HUES6 (cell line): Measurements from ENCODE around the gene SNX32.

Experiments used
- H3K27ac ChIP-seq: 2 replicates; pipeline ENCODE4 v1.7.0; 2013; ENCODE audit warnings: low read depth, mild to moderate bottlenecking, low read length, inconsistent platforms
- H3K27me3 ChIP-seq: 2 replicates; pipeline ENCODE4 v1.6.1; 2013; ENCODE audit warnings: low read length; ENCODE audit not compliant: control insufficient read depth, insufficient read depth
- H3K36me3 ChIP-seq: 2 replicates; pipeline ENCODE4 v1.6.1; 2013; ENCODE audit warnings: low read length; ENCODE audit not compliant: control insufficient read depth, insufficient read depth
- H3K4me1 ChIP-seq: 2 replicates; pipeline ENCODE4 v1.6.1; 2013; ENCODE audit warnings: low read length; ENCODE audit not compliant: control insufficient read depth, insufficient read depth
- H3K4me3 ChIP-seq: 2 replicates; pipeline ENCODE4 v1.5.1; 2013; ENCODE audit warnings: low read depth, low read length
- H3K9ac ChIP-seq: one replicate; pipeline ENCODE4 v1.6.1; 2013; ENCODE audit warnings: mild to moderate bottlenecking, low read length
- H3K9me3 ChIP-seq: 2 replicates; pipeline ENCODE4 v1.6.1; 2013; ENCODE audit warnings: low read depth, low read length; ENCODE audit not compliant: control insufficient read depth, insufficient read depth

SNX32 gene

DNA sequence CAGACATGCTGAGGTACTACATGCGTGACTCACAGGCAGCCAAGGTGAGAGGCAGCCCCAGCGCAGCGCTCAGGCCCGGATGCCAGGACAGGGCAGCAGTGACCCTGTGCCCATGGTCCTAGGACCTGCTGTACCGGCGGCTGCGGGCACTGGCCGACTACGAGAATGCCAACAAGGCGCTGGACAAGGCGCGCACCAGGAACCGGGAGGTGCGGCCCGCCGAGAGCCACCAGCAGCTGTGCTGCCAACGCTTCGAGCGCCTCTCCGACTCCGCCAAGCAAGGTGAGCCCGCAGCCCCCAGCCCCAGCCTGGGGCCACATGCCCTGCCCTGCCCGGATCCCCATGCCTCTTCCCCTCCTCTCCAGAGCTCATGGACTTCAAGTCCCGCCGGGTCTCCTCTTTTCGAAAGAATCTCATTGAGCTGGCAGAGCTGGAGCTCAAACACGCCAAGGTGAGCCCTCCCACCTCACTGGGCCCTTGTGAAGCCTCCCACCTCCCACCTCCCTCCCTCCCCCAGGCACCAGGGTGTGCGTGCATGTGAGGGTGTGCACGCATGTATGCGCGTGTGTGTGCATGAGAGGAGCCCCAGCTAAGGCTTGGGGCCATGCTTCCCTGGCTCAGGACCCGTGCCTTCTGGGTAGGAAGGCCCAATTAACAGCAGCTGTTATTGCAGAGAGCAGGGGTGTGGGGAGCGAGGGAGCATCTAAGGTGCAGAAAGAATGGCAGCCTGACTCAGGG lies 18.9 kb downstream of the SNX32 start:
- Histone ChIP-seq H3K36me3 (peaks cover 54% of the 10 kb centered on the region), H3K9ac (no peak overlapping the region), H3K4me3 (no peak overlapping the region), H3K9me3 (peaks cover 4% of the 10 kb centered on the region; the same call in 1 of the 2 replicates), H3K27me3 (no peaks in the 10 kb centered on the region), H3K27ac (no peak overlapping the region), H3K4me1 (0 out of 2 replicates have a peak, but pooled peaks cover 8% of the 10 kb centered on the region)

GRCh38 chr11:65853246-65853979 lies 19.6 kb downstream of the SNX32 start:
- no peak overlapping the region for H3K9ac ChIP-seq
- 0 out of 2 replicates have a peak, but pooled peaks cover 8% of the 10 kb centered on the region for H3K4me1 ChIP-seq
- no peak overlapping the region for H3K27ac ChIP-seq
- no peak overlapping the region for H3K4me3 ChIP-seq
- no peaks in the 10 kb centered on the region for H3K27me3 ChIP-seq
- H3K36me3 ChIP-seq = peaks cover 54% of the 10 kb centered on the region
- H3K9me3 ChIP-seq = peaks cover 4% of the 10 kb centered on the region; the same call in 1 of the 2 replicates

DNA sequence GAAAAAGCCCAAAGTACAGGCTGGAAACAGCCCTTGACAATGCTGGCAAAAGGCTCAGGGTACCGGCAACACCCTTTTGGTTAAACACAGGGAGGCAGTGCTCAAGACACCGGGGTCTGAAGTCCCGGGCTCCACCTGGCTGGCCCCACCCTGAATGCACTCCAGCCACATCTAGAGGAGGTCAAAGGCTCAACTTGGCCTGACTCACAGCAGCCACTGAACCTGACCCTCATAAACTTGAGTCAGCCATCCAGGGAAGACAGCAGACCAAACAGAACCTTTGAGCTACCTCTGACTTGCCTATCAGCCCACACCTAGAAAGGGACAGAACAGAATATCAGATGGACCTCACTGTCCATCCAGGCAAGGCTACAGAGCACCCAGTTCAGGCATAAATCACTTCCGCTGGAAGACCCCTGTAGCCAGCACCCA lies 20.4 kb downstream of the SNX32 start:
- H3K36me3 ChIP-seq = peaks cover 54% of the 10 kb centered on the region

DNA sequence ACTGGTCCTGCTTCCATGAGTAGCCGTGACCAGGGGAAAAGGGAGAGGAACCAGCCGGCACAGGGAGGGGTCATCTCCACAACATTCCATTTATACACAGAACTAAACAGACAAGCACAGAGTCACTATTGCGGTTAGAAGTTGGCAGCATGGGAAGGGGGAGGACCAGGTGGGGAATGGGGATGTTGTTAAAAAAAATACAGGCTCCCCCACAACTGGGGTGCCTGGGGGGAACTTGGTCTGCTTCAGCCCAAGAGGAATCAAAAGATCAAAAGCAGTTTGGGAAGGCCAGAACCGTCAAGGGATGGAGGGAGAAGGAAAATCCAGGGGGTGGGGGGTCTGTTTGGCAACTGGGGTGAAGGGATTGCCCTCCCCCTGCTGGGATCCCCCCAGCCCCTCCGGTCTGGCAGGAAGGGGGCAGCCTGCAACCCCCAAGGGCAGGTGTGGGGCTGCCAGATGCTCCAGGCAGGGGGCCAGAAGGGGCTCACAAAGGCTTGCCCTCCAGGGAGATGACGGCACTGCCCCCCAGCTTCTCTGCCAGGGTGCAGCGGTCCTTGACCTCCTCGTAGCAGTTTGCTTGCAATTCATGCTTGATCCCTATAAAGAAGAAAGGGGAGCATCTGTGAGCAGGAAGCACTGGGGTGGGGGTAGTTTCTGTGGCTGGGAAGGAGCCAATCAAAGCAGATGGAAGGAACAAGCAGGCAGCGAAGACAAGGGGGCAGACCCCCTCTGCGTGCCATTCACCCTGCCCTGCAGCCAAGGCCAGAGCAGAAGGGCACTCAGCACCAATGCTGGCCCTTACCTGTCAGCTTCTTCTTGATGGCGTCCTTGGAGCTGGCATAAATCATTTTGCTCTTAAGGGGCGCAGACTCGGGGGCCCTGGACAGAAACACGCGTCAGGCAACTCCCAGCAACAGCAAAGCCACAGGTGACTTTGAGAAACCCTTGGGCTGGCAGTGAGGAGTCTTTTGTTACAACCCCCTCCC lies 21.4 kb downstream of the SNX32 start:
- Histone ChIP-seq H3K36me3 (peaks cover 54% of the 10 kb centered on the region), H3K4me1 (0 out of 2 replicates have a peak, but pooled peaks cover 5% of the 10 kb centered on the region)

More for the DNA sequence above, 20.4 kb downstream of the SNX32 start:
- no peak overlapping the region for H3K27ac ChIP-seq
- 0 out of 2 replicates have a peak, but pooled peaks cover 8% of the 10 kb centered on the region for H3K4me1 ChIP-seq
- no peak overlapping the region for H3K9ac ChIP-seq
- no peak overlapping the region for H3K4me3 ChIP-seq
- peaks cover 4% of the 10 kb centered on the region; the same call in 1 of the 2 replicates for H3K9me3 ChIP-seq
- no peaks in the 10 kb centered on the region for H3K27me3 ChIP-seq

DNA sequence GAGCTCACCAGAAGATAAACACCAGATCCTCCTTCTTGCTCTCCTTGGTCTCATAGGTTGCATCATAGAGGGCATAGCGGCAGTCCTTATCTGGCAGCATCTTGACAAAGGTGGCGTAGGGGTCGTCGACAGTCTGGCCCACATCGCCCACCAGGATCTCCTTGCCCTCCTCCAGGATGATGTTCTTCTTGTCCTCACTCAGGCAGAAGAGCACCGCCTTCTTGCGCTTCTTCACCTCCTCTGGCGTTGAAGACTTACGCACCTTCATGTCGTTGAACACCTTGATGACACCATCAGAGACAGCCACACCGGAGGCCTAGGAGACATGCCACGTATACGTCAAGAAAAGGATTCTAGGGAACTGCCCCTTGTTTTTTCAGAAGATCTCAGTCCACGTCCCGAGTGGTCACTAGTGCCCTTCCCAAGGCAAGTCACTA lies 22.2 kb downstream of the SNX32 start:
- H3K4me3 ChIP-seq = peak overlapping the region; percentile 92
- H3K9ac ChIP-seq = peak overlapping the region; percentile 99
- peaks cover 4% of the 10 kb centered on the region; the same call in 1 of the 2 replicates for H3K9me3 ChIP-seq
- H3K27ac ChIP-seq = no peak overlapping the region
- H3K36me3 ChIP-seq = peaks cover 54% of the 10 kb centered on the region
- 0 out of 2 replicates have a peak, but pooled peaks cover 5% of the 10 kb centered on the region for H3K4me1 ChIP-seq
- H3K27me3 ChIP-seq = no peaks in the 10 kb centered on the region

More for the DNA sequence above, 21.4 kb downstream of the SNX32 start:
- no peak overlapping the region for H3K4me3 ChIP-seq
- no peak overlapping the region for H3K27ac ChIP-seq
- no peak overlapping the region for H3K9ac ChIP-seq
- H3K9me3 ChIP-seq = peaks cover 4% of the 10 kb centered on the region; the same call in 1 of the 2 replicates
- H3K27me3 ChIP-seq = no peaks in the 10 kb centered on the region

DNA sequence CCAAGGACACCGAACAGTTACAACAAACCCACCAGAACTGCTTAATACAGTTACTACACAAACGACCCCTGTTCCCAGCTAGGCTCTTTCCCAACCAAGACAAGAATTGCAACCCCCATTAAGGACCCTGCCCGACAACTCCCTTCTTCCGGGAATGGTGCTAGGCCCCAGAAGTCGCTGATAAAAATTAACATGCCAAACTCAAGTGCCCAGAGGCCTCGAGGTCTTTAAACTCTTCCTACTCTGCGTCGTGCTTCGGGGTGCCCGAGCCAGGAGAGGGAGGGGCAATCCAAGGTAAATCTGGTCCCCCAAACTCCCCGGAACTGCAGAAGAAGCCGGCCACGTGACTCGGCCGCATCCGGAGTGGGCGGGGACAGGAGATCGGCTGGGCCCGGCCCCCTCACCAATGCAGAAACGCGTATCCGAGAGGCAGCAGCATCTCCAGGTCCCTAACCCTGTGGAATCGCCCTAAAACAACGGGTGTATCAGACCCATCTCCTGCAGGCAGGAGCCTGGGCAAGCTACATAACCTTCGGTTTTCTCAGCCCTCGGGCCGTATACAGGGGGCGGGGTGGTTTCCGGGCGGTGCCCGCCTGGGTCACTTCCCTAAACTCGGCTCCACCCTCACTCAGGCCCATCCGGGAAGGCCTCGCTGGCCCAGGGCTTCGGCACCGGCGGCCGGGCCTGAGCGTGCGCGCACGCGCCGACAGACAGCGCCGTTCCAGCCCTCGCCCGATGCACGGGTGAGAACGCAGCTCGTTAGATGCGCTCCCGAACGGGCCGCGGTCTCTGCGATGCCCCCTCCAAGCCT lies 23.1 kb downstream of the SNX32 start:
- Histone ChIP-seq H3K4me1 (peaks cover 12% of the 10 kb centered on the region), H3K4me3 (peak overlapping the region; percentile 92), H3K9ac (peak overlapping the region; percentile 99), H3K27ac (peak overlapping the region; percentile 95), H3K9me3 (no peaks in the 10 kb centered on the region), H3K36me3 (peaks cover 52% of the 10 kb centered on the region), H3K27me3 (no peaks in the 10 kb centered on the region)

DNA sequence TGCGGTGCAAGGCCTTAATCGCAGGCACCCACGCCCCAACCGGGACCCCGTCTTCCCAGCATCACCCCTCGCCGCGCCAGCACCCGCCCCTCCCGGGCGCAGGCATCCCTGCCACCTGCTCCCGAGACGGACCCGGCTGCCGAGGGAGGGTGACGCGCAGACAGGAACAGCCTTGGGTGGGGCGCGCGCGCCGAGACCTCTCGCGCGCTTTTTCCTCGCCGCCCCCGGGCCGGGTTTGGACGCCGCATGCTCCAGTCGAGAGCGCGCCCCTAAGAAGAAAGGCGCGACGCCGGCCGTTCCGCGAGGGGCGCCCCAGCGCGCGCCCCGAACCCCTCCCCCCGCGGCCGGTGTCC lies 23.7 kb downstream of the SNX32 start:
- Histone ChIP-seq H3K27me3 (no peaks in the 10 kb centered on the region), H3K27ac (peak overlapping the region; percentile 95), H3K4me3 (peak overlapping the region; percentile 92), H3K4me1 (peaks cover 14% of the 10 kb centered on the region), H3K9ac (peak overlapping the region; percentile 99), H3K9me3 (no peaks in the 10 kb centered on the region), H3K36me3 (peaks cover 52% of the 10 kb centered on the region)

DNA sequence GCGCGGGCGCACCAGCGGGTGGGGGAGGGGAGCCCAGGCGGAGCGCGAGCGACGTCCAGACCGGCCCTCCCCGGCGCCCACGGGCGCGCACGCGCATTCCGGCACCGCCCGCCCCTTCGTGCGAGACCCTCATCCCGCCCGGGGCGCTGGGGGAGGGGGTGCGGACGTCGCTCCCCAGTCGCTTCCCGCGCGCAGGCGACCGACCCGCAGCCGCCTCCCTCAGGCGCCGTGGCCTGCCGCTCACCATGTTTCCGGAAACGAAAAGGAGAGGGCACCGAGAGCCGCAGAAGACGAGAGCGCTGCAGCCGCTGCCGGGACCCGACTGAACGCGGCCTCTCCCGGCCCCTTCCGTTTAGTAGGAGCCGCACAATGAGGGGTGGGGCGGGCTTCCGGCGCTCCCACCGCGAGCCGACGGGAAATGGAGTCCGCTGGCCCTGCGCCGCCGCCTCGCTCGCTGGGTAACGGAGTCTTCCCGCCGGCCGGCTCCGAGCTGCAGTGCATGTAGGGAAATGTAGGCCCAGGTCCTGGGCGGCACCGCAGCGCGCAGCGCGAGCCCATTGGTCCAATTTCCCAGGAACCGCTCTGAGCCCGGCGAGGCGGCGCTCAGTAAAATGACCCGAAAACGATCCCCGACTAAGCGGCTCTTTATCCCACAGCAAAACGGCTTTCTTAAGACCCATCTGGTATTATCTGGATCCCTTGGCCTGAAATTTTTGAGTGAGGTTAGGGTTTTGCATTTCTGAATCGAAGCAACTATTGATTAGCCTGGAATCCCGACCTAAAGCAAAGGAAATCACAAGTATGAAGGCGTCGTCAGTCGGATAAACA lies 24.3 kb downstream of the SNX32 start, which contains the start of gene CFL1:
Gene CFL1 (minus strand): TSS at position 328 of the 828 bp plus-strand sequence. CDS start 81 bp downstream, at position 247.
- peak within 1 kb of the TSS; percentile 95 for H3K27ac ChIP-seq
- H3K36me3 ChIP-seq = peaks cover 52% of the 10 kb centered on the region
- H3K4me1 ChIP-seq = peaks cover 14% of the 10 kb centered on the region
- peak within 1 kb of the TSS; percentile 92 for H3K4me3 ChIP-seq
- H3K9me3 ChIP-seq = no peaks in the 10 kb centered on the region
- no peaks in the 10 kb centered on the region for H3K27me3 ChIP-seq
- peak within 1 kb of the TSS; percentile 99 for H3K9ac ChIP-seq

GRCh38 chr11:65858681-65859087 lies 24.9 kb downstream of the SNX32 start:
- H3K4me1 ChIP-seq = peaks cover 14% of the 10 kb centered on the region
- H3K4me3 ChIP-seq = peak overlapping the region; percentile 92
- H3K27ac ChIP-seq = peak overlapping the region; percentile 92
- H3K27me3 ChIP-seq = no peaks in the 10 kb centered on the region
- H3K9me3 ChIP-seq = no peaks in the 10 kb centered on the region
- H3K36me3 ChIP-seq = peaks cover 52% of the 10 kb centered on the region
- H3K9ac ChIP-seq = peak overlapping the region; percentile 93
